HL-60 (cell line): ENCODE data around the gene TOR1AIP1.

ENCODE experiments used
- DNase-seq, 2 experiments: peaks; one replicate each; pipeline ENCODE4 v3.0.0-alpha.2; 2010 to 2020; ENCODE audit warnings: low read depth in 1 of 2, low spot score in 1 of 2
- H3K27ac ChIP-seq: fragments of 250-450 bp; sonication (Bioruptor Pico); replicated peaks from 2 replicates; pipeline ENCODE4 v1.5.1; 2020; ENCODE audit warnings: mild to moderate bottlenecking, moderate library complexity
- H3K27me3 ChIP-seq: fragments of 250-450 bp; sonication (Bioruptor Pico); 2 replicates; pipeline ENCODE4 v1.5.1; 2021; ENCODE audit warnings: mild to moderate bottlenecking, moderate library complexity; ENCODE audit not compliant: insufficient read depth, poor library complexity, severe bottlenecking
- H3K4me3 ChIP-seq: replicated peaks from 2 replicates; pipeline ENCODE4 v1.5.1; 2011; ENCODE audit warnings: mild to moderate bottlenecking, control low read depth, low read length; ENCODE audit not compliant: insufficient read depth
- CTCF ChIP-seq: IDR thresholded peaks from one replicate; pipeline ENCODE4 v1.5.1; 2011; ENCODE audit warnings: low read length, control low read depth, inconsistent platforms; ENCODE audit not compliant: insufficient read depth
- GABPA ChIP-seq: IDR thresholded peaks from 2 replicates; pipeline ENCODE4 v1.6.1; 2012; ENCODE audit warnings: low read depth
- POLR2AphosphoS5 ChIP-seq: IDR thresholded peaks from 2 replicates; pipeline ENCODE4 v1.6.1; 2012; ENCODE audit warnings: low read depth
- REST ChIP-seq: IDR thresholded peaks from 2 replicates; pipeline ENCODE4 v1.6.1; 2012; ENCODE audit warnings: low read depth; ENCODE audit not compliant: insufficient replicate concordance
- SPI1 ChIP-seq: IDR thresholded peaks from 2 replicates; pipeline ENCODE4 v1.6.1; 2012; ENCODE audit warnings: low read depth, mild to moderate bottlenecking, borderline replicate concordance

Gene TOR1AIP1

GRCh38 chr1:179881642-179882252 lies 338 bp upstream of the TOR1AIP1 start:
- Histone ChIP-seq H3K4me3 (peak overlapping the region; percentile 47), H3K27me3 (no peaks in the 10 kb centered on the region), H3K27ac (peak overlapping the region; percentile 98)
- peak in 1 of 2 experiments; percentile 70 for DNase-seq
- TF ChIP-seq REST, result no peak
- TF ChIP-seq POLR2AphosphoS5, result no peak
- TF ChIP-seq SPI1, result no peak
- no peak for TF ChIP-seq CTCF
- no peak for TF ChIP-seq GABPA

- peak overlapping the region; percentile 84 for H3K4me3 ChIP-seq
- H3K27ac ChIP-seq, result peak overlapping the region; percentile 98
- TF ChIP-seq REST, result no peak
- TF ChIP-seq SPI1, result no peak
- TF ChIP-seq CTCF, result no peak
- no peak for TF ChIP-seq POLR2AphosphoS5
- no peak for TF ChIP-seq GABPA
- DNase-seq, result peak in 1 of 2 experiments; percentile 56
- no peaks in the 10 kb centered on the region for H3K27me3 ChIP-seq
Measured at GRCh38 chr1:179883040-179883744, 1.1 kb downstream of the TOR1AIP1 start.

GRCh38 chr1:179883745-179884138 lies 1.7 kb downstream of the TOR1AIP1 start:
- Histone ChIP-seq H3K4me3 (peak overlapping the region; percentile 84), H3K27ac (peak overlapping the region; percentile 98), H3K27me3 (no peaks in the 10 kb centered on the region)
- DNase-seq, result peak in 1 of 2 experiments; percentile 15
- TF ChIP-seq SPI1, result no peak
- no peak for TF ChIP-seq POLR2AphosphoS5
- no peak for TF ChIP-seq REST
- TF ChIP-seq GABPA, result no peak
- TF ChIP-seq CTCF, result no peak
